Cardiac fibroblast (primary cell): ENCODE data around the gene TUFT1.

Source experiments
- DNase-seq, 2 donors: peaks; one replicate each; pipeline versions ENCODE4 v3.0.0 to v3.0.0-alpha.2; 2010; ENCODE audit warnings: low read depth in 2 of 2
- H3K4me3 ChIP-seq, 2 donors: replicated peaks in 1 of 2; 1 replicate in 1 of 2; 2 replicates in 1 of 2; pipeline ENCODE4 v1.5.1; 2011; ENCODE audit warnings: low read depth in 2 of 2, low read length in 2 of 2, mild to moderate bottlenecking in 2 of 2, moderate library complexity in 1 of 2
- CTCF ChIP-seq: IDR thresholded peaks from one replicate; pipeline ENCODE4 v1.5.1; 2011; ENCODE audit warnings: low read depth, mild to moderate bottlenecking, low read length, inconsistent platforms

TUFT1 gene

GRCh38 chr1:151504759-151505158, 35.4 kb upstream of the TUFT1 start:
- no peak for TF ChIP-seq CTCF
- no peak for DNase-seq
- H3K4me3 ChIP-seq: no peak overlapping the region

GRCh38 chr1:151508833-151509232, 31.3 kb upstream of the TUFT1 start:
- DNase-seq: no peak
- H3K4me3 ChIP-seq: no peak overlapping the region
- TF ChIP-seq CTCF: no peak

- no peak overlapping the region for H3K4me3 ChIP-seq
- no peak for TF ChIP-seq CTCF
- DNase-seq: no peak
Measured at GRCh38 chr1:151509350-151510019, 30.6 kb upstream of the TUFT1 start.

GRCh38 chr1:151510020-151510405, 30.1 kb upstream of the TUFT1 start:
- no peak for TF ChIP-seq CTCF
- no peak overlapping the region for H3K4me3 ChIP-seq
- DNase-seq: no peak

GRCh38 chr1:151510614-151510956, 29.5 kb upstream of the TUFT1 start:
- no peak for TF ChIP-seq CTCF
- peak overlapping the region; percentile 53 to 60 for H3K4me3 ChIP-seq
- DNase-seq: no peak

GRCh38 chr1:151510957-151511635, 29.0 kb upstream of the TUFT1 start, which contains the start of gene CGN:
CGN (plus strand) TSS chr1:151511387; CDS start chr1:151518520, 7,133 bp downstream.
- peak; percentile 41 to 84 for DNase-seq
- H3K4me3 ChIP-seq: peak within 1 kb of the TSS; percentile 53 to 60
- TF ChIP-seq CTCF: no peak
